ENCODE measurements around the gene EXOC4. TPM values are rescaled to one million over a fixed set of nuclear protein-coding genes. Genes with fewer than 3 reads are reported as not detected.

Gene EXOC4
- total RNA-seq, 1 donor from 2014 or later, result 145 TPM

DNA sequence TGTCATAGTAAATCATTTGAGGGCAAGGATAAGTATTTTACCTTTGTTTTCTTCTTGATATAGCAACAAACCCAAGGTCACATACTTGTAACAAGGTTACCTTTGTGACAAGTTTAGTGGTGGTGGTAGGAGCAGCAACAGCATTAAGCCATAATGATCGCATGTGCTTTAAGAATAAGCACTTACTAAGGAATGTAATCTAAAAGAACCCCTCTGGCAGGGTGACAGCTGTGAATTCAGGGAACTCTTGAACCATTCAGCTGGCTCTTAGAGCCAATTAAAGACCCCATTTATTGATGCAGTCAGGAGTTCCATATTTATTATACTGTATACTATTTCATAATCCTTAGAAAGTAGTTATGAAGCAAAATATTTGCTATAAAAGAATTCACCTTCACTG, 370.8 kb downstream of the EXOC4 start:
- TF ChIP-seq, protein P1, sequence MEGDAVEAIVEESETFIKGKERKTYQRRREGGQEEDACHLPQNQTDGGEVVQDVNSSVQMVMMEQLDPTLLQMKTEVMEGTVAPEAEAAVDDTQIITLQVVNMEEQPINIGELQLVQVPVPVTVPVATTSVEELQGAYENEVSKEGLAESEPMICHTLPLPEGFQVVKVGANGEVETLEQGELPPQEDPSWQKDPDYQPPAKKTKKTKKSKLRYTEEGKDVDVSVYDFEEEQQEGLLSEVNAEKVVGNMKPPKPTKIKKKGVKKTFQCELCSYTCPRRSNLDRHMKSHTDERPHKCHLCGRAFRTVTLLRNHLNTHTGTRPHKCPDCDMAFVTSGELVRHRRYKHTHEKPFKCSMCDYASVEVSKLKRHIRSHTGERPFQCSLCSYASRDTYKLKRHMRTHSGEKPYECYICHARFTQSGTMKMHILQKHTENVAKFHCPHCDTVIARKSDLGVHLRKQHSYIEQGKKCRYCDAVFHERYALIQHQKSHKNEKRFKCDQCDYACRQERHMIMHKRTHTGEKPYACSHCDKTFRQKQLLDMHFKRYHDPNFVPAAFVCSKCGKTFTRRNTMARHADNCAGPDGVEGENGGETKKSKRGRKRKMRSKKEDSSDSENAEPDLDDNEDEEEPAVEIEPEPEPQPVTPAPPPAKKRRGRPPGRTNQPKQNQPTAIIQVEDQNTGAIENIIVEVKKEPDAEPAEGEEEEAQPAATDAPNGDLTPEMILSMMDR (IDR thresholded peaks at IDR 0.05; ENCODE audit: unreplicated experiment), result no peak
- H3K4me3 Mint-ChIP-seq (ENCODE audit: low read depth), result no peak overlapping the region
- H3K27me3 Mint-ChIP-seq, result no peaks in the 10 kb centered on the region
- H3K27ac Mint-ChIP-seq, result no peak overlapping the region
- no peaks in the 10 kb centered on the region for H3K9me3 Mint-ChIP-seq (ENCODE audit: low read depth)
- peaks cover 1% of the 10 kb centered on the region for H3K36me3 Mint-ChIP-seq (ENCODE audit: insufficient read depth)
- H3K4me1 Mint-ChIP-seq (ENCODE audit: low read depth), result peaks cover 1% of the 10 kb centered on the region
- no peak for DNase-seq (ENCODE audit: low spot score, unreplicated experiment)

DNA sequence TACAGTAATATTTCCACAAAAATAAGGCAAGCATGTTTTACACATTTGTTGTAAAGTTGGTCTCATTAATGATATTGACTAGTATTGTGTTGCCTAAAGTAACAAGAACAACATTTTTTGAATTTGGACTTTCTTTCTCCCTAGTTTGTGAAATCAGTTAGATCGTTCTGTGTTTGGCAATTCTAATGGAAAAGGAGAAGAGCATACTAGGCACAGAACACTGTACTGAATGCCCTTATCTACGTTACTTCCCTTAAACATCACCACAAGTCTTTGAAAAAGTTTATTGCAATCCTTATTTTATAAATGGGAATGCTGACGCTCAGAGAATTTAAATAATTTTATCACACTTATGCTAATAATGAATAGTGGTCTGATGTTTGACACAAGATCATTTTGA, 372.2 kb downstream of the EXOC4 start:
- Mint-ChIP-seq H3K4me1 (ENCODE audit: low read depth) (peaks cover 1% of the 10 kb centered on the region), H3K4me3 (ENCODE audit: low read depth) (no peak overlapping the region), H3K36me3 (ENCODE audit: insufficient read depth) (peaks cover 1% of the 10 kb centered on the region), H3K9me3 (ENCODE audit: low read depth) (no peaks in the 10 kb centered on the region), H3K27me3 (no peaks in the 10 kb centered on the region), H3K27ac (no peak overlapping the region)
- TF ChIP-seq, protein P1 (IDR thresholded peaks at IDR 0.05; ENCODE audit: unreplicated experiment), result no peak
- no peak for DNase-seq (ENCODE audit: low spot score, unreplicated experiment)

DNA sequence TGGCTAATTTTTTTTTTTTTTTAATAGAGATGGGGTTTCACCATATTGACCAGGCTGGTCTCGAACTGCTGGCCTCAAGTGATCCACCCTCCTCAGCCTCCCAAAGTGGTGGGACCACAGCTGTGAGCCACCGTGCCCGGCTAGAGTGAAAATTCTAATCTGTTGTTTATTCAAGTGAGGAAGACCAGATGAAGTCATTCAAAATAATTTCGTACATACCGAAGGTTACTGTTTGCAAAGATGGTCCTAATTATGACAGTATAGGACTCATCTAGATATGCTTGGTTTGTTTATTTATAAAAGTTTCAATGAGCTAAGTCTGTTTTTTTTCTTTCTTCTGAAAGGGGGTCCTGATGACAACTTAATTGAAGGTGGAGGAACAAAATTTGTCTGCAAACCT, 376.8 kb downstream of the EXOC4 start:
- Mint-ChIP-seq H3K27me3 (no peaks in the 10 kb centered on the region), H3K9me3 (ENCODE audit: low read depth) (no peaks in the 10 kb centered on the region), H3K27ac (no peak overlapping the region), H3K36me3 (ENCODE audit: insufficient read depth) (peaks cover 4% of the 10 kb centered on the region), H3K4me3 (ENCODE audit: low read depth) (no peak overlapping the region), H3K4me1 (ENCODE audit: low read depth) (peaks cover 1% of the 10 kb centered on the region)
- DNase-seq (ENCODE audit: low spot score, unreplicated experiment), result no peak
- TF ChIP-seq, protein P1 (IDR thresholded peaks at IDR 0.05; ENCODE audit: unreplicated experiment), result no peak

DNA sequence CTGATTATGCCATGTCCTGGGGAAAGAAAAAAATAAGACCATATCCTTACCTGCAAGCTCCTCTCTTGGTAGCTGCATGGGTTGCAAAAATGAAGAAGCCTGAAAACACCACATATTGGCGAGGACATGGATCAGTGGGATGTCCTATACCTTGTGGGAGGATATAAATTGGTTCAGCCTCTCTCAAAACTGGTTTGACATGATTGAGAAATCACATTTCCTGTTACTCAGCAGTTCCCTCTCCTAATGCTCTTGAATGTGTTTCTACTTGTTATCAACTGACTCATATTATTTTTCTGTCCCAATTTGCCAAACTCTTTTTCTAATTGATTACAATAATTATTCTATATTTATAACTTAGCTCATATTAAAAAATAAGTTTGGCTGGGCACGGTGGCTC, 380.2 kb downstream of the EXOC4 start:
- TF ChIP-seq, protein P1 (IDR thresholded peaks at IDR 0.05; ENCODE audit: unreplicated experiment), result no peak
- no peak overlapping the region for H3K27ac Mint-ChIP-seq
- H3K27me3 Mint-ChIP-seq, result no peaks in the 10 kb centered on the region
- H3K4me3 Mint-ChIP-seq (ENCODE audit: low read depth), result no peak overlapping the region
- no peaks in the 10 kb centered on the region for H3K9me3 Mint-ChIP-seq (ENCODE audit: low read depth)
- DNase-seq (ENCODE audit: low spot score, unreplicated experiment), result no peak
- H3K36me3 Mint-ChIP-seq (ENCODE audit: insufficient read depth), result peaks cover 2% of the 10 kb centered on the region
- H3K4me1 Mint-ChIP-seq (ENCODE audit: low read depth), result peaks cover 5% of the 10 kb centered on the region

DNA sequence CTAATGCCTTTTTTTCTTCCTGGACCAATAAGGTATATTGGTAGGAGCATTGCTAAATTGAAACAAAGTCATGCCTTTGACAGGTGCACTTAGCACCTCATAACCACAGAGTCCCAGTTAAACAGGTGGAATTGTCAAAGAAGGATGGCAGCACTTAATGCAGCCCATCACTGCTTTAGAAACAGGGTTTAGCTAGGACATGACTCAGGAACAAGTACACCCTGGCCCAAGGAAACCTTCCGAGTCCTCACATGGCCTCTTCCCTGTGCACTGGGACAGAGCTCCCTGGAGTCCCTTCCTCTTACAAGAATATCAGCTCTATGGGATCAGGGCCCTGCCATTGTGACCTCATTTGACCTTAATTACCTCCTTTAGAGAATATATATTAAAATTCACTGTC, 382.7 kb downstream of the EXOC4 start:
- Mint-ChIP-seq H3K27ac (no peak overlapping the region), H3K36me3 (ENCODE audit: insufficient read depth) (peaks cover 2% of the 10 kb centered on the region), H3K9me3 (ENCODE audit: low read depth) (no peaks in the 10 kb centered on the region), H3K4me1 (ENCODE audit: low read depth) (peaks cover 5% of the 10 kb centered on the region), H3K27me3 (no peaks in the 10 kb centered on the region), H3K4me3 (ENCODE audit: low read depth) (no peak overlapping the region)
- TF ChIP-seq, protein P1 (IDR thresholded peaks at IDR 0.05; ENCODE audit: unreplicated experiment), result no peak
- DNase-seq (ENCODE audit: low spot score, unreplicated experiment), result no peak

All from progenitor cell of endocrine pancreas (in vitro differentiated cells).